CD14-positive monocyte (primary cell): Measurements from ENCODE around the gene EML2. TPM values are rescaled to one million over a fixed set of nuclear protein-coding genes. Genes with fewer than 3 reads are reported as not detected.

Experiments
- DNase-seq, 3 donors: peaks; one replicate each; pipeline ENCODE4 v3.0.0-alpha.2; 2011 to 2022
- H2AFZ ChIP-seq: 2 replicates; pipeline ENCODE4 v1.6.0; 2012; ENCODE audit warnings: mild to moderate bottlenecking, low read depth, low read length, inconsistent platforms; ENCODE audit not compliant: insufficient read depth, poor library complexity, severe bottlenecking
- H3K27ac ChIP-seq, 2 donors: 1 replicate in 1 of 2; 2 replicates in 1 of 2; pipeline ENCODE4 v1.5.1; 2012 to 2013; ENCODE audit warnings: low read length in 2 of 2, control low read depth in 1 of 2, inconsistent platforms in 1 of 2, low read depth in 1 of 2, mild to moderate bottlenecking in 1 of 2
- H3K27me3 ChIP-seq, 2 donors: one replicate each; pipeline versions ENCODE4 v1.6.0 to v1.6.1; 2011 to 2013; ENCODE audit warnings: low read length in 2 of 2; ENCODE audit not compliant: control insufficient read depth in 2 of 2, insufficient read depth in 2 of 2
- H3K36me3 ChIP-seq, 2 donors: replicated peaks in 1 of 2; 1 replicate in 1 of 2; 2 replicates in 1 of 2; pipeline versions ENCODE4 v1.5.1 to v1.6.1; 2012 to 2013; ENCODE audit warnings: low read length in 2 of 2, control low read depth in 1 of 2, inconsistent platforms in 1 of 2, mild to moderate bottlenecking in 1 of 2; ENCODE audit not compliant: insufficient read depth in 2 of 2, control insufficient read depth in 1 of 2
- H3K4me1 ChIP-seq, 2 donors: 1 replicate in 1 of 2; 2 replicates in 1 of 2; pipeline versions ENCODE4 v1.5.1 to v1.6.1; 2012 to 2013; ENCODE audit warnings: low read length in 2 of 2, control low read depth in 1 of 2, inconsistent platforms in 1 of 2, mild to moderate bottlenecking in 1 of 2, moderate library complexity in 1 of 2; ENCODE audit not compliant: insufficient read depth in 2 of 2, control insufficient read depth in 1 of 2
- H3K4me2 ChIP-seq: replicated peaks from 2 replicates; pipeline ENCODE3; 2012; ENCODE audit warnings: low read length, moderate library complexity, mild to moderate bottlenecking; ENCODE audit not compliant: poor library complexity, severe bottlenecking; ENCODE audit errors: extremely low read depth
- H3K4me3 ChIP-seq, 3 experiments: fragments of 200-600 bp in 1 of 3; sonication (generic) in 1 of 3; replicated peaks in 1 of 3; 1 replicate in 2 of 3; 2 replicates in 1 of 3; pipeline ENCODE4 v1.5.1; 2011 to 2013; ENCODE audit warnings: low read length in 3 of 3, mild to moderate bottlenecking in 3 of 3, control low read depth in 2 of 3, low read depth in 2 of 3, inconsistent platforms in 1 of 3, moderate library complexity in 1 of 3
- H3K79me2 ChIP-seq: 2 replicates; pipeline ENCODE4 v1.6.0; 2012; ENCODE audit warnings: mild to moderate bottlenecking, control low read depth, inconsistent platforms, low read length, moderate library complexity; ENCODE audit not compliant: insufficient read depth
- H3K9ac ChIP-seq: 2 replicates; pipeline ENCODE4 v1.6.0; 2017; ENCODE audit warnings: low read length, mild to moderate bottlenecking; ENCODE audit not compliant: insufficient read depth, poor library complexity, severe bottlenecking
- H3K9me3 ChIP-seq, 2 donors: replicated peaks in 1 of 2; 1 replicate in 1 of 2; 2 replicates in 1 of 2; pipeline versions ENCODE4 v1.5.1 to v1.6.1; 2012 to 2013; ENCODE audit warnings: low read length in 2 of 2, control low read depth in 1 of 2; ENCODE audit not compliant: control insufficient read depth in 1 of 2, insufficient read depth in 1 of 2
- H4K20me1 ChIP-seq: 2 replicates; pipeline ENCODE4 v1.6.0; 2012; ENCODE audit warnings: mild to moderate bottlenecking, low read length, control low read depth, moderate library complexity; ENCODE audit not compliant: insufficient read depth
- H3K27ac Mint-ChIP-seq, 7 donors: one replicate each; pipeline ENCODE4 v1.8.0; 2020; ENCODE audit warnings: mild to moderate bottlenecking in 7 of 7, mixed read lengths in 7 of 7, moderate library complexity in 6 of 7, inconsistent platforms in 2 of 7
- H3K27me3 Mint-ChIP-seq, 3 donors: one replicate each; pipeline ENCODE4 v1.8.0; 2021 to 2022; ENCODE audit warnings: low read depth in 3 of 3, mild to moderate bottlenecking in 3 of 3, mixed read lengths in 3 of 3, moderate library complexity in 3 of 3, inconsistent platforms in 1 of 3
- H3K36me3 Mint-ChIP-seq, 2 donors: one replicate each; pipeline ENCODE4 v1.8.0; 2020; ENCODE audit warnings: mixed read lengths in 2 of 2, inconsistent platforms in 1 of 2, mild to moderate bottlenecking in 1 of 2
- H3K4me1 Mint-ChIP-seq: one replicate; pipeline ENCODE4 v1.8.0; 2020; ENCODE audit warnings: mild to moderate bottlenecking, mixed read lengths
- H3K4me3 Mint-ChIP-seq, 2 donors: one replicate each; pipeline ENCODE4 v1.8.0; 2020; ENCODE audit warnings: mild to moderate bottlenecking in 2 of 2, mixed read lengths in 2 of 2, moderate library complexity in 1 of 2
- H3K9me3 Mint-ChIP-seq, 7 donors: one replicate each; pipeline ENCODE4 v1.8.0; 2020 to 2022; ENCODE audit warnings: mixed read lengths in 7 of 7, mild to moderate bottlenecking in 6 of 7, moderate library complexity in 6 of 7, inconsistent platforms in 2 of 7
- CTCF ChIP-seq: fragments of 200-600 bp; IDR thresholded peaks from one replicate; pipeline ENCODE4 v1.8.0; 2022; ENCODE audit warnings: antibody characterized with exemption, mild to moderate bottlenecking
- WGBS: methylation state at CpG from one replicate; pipeline ENCODE4 v1.1.5; 2013; ENCODE audit warnings: missing lambda C conversion rate; ENCODE audit not compliant: insufficient coverage; 5-methylcytosine and 5-hydroxymethylcytosine counted together
- intact Hi-C, 2 donors: fragments of 100-400 bp; cut with micrococcal nuclease; formaldehyde crosslinking; loops; one replicate each; pipeline versions ENCODE4 v1.15.0 to v1.15.1; 2023
- polyA plus RNA-seq, 3 donors: library from polyadenylated mRNA; depleted of rRNA in 1 of 3; unstranded in 2 of 3; stranded (reverse) in 1 of 3; fragments of 300-500 nt in 2 of 3; fragments of >200 nt in 1 of 3; fragmentation: Illumina TruSeq in 2 of 3; gene quantifications; 1 replicate in 2 of 3; 2 replicates in 1 of 3; pipeline ENCODE4 v1.2.3, GENCODE V29; 2012 to 2021

The EML2 gene
- polyA plus RNA-seq, 3 donors = 10.3 to 50.8 (median 11.9) TPM

GRCh38 chr19:45623984-45624383 is 15.2 kb downstream of the EML2 start:
- no peaks in the 10 kb centered on the region for H3K9me3 Mint-ChIP-seq
- Histone ChIP-seq H3K27me3 (no peaks in the 10 kb centered on the region), H3K9me3 (no peaks in the 10 kb centered on the region), H3K4me2 (no peak overlapping the region), H2AFZ (no peak overlapping the region), H3K79me2 (no peaks in the 10 kb centered on the region), H3K4me1 (no peaks in the 10 kb centered on the region), H3K36me3 (peaks cover 54 to 87% of the 10 kb centered on the region in 2 donors), H3K4me3 (no peak overlapping the region), H4K20me1 (no peaks in the 10 kb centered on the region), H3K27ac (no peak overlapping the region), H3K9ac (no peak overlapping the region)
- H3K4me3 Mint-ChIP-seq = no peak overlapping the region
- WGBS = 100% methylated on average over 1 of the region's 1 CpG
- DNase-seq = no peak
- peaks cover 0 to 2% (median 0%) of the 10 kb centered on the region in 3 donors for H3K27me3 Mint-ChIP-seq
- H3K27ac Mint-ChIP-seq = peak overlapping the region in 1 of 7 donors; percentile 12
- TF ChIP-seq CTCF = no peak
- peaks cover 55 to 96% of the 10 kb centered on the region in 2 donors for H3K36me3 Mint-ChIP-seq
- H3K4me1 Mint-ChIP-seq = no peaks in the 10 kb centered on the region
- intact Hi-C loops = no loop called here

GRCh38 chr19:45621976-45622503 is 17.2 kb downstream of the EML2 start:
- 95% methylated on average over 5 of the region's 6 CpGs for WGBS
- Mint-ChIP-seq H3K27me3 (no peaks in the 10 kb centered on the region), H3K4me3 (no peak overlapping the region), H3K9me3 (no peaks in the 10 kb centered on the region), H3K27ac (peak overlapping the region in 1 of 7 donors; percentile 53), H3K4me1 (no peaks in the 10 kb centered on the region), H3K36me3 (peaks cover 49 to 94% of the 10 kb centered on the region in 2 donors)
- H3K27me3 ChIP-seq = no peaks in the 10 kb centered on the region
- TF ChIP-seq CTCF = no peak
- H3K79me2 ChIP-seq = no peaks in the 10 kb centered on the region
- H4K20me1 ChIP-seq = no peaks in the 10 kb centered on the region
- no peaks in the 10 kb centered on the region for H3K9me3 ChIP-seq
- no peak overlapping the region for H3K27ac ChIP-seq
- H3K9ac ChIP-seq = no peak overlapping the region
- H3K4me2 ChIP-seq = no peak overlapping the region
- H3K36me3 ChIP-seq = peaks cover 45 to 81% of the 10 kb centered on the region in 2 donors
- no peak overlapping the region for H2AFZ ChIP-seq
- no peak overlapping the region for H3K4me3 ChIP-seq
- DNase-seq = no peak
- intact Hi-C loops = no loop called here
- no peaks in the 10 kb centered on the region for H3K4me1 ChIP-seq
